ENCODE results near the gene TNFRSF1A. TPM values are rescaled to one million over a fixed set of nuclear protein-coding genes. Genes with fewer than 3 reads are reported as not detected.

Gene TNFRSF1A
- total RNA-seq, 2 donors from 2014 or later: 62.9 to 176 TPM

DNA sequence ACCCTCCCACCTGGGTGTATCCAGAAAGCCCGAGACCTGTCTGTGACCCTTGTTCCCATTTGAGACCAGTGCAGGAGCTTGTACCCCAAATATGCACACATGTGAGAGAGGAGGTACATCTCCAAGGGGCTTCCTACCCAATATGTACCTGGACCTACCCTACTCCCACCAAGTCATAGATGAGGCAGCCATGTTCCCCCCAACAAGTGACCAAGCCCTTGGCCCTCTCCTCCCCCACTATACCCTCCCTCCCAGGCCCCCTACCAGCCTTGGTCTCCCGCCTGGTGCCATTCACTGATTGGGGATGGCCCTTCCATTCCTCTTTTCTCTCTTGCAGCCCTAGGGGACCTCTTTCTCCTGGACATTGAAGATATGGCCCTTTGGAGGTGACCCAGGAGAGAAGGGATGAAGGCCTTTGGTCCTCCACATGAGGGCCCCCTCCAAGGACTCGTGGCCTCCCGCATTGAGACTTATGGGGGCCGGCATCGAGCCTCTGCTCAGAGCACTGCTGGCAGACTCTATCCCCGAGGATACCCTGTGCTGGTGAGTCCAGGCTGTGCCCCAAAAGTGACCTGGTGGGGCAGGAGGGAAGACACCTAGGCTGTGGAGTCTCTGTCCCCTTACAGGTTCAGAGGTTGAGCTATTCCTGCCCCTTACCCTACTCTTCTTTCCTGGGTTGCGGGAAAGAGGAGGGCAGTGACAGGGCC is 29.9 kb downstream of the TNFRSF1A start:
- TF ChIP-seq, protein P1, sequence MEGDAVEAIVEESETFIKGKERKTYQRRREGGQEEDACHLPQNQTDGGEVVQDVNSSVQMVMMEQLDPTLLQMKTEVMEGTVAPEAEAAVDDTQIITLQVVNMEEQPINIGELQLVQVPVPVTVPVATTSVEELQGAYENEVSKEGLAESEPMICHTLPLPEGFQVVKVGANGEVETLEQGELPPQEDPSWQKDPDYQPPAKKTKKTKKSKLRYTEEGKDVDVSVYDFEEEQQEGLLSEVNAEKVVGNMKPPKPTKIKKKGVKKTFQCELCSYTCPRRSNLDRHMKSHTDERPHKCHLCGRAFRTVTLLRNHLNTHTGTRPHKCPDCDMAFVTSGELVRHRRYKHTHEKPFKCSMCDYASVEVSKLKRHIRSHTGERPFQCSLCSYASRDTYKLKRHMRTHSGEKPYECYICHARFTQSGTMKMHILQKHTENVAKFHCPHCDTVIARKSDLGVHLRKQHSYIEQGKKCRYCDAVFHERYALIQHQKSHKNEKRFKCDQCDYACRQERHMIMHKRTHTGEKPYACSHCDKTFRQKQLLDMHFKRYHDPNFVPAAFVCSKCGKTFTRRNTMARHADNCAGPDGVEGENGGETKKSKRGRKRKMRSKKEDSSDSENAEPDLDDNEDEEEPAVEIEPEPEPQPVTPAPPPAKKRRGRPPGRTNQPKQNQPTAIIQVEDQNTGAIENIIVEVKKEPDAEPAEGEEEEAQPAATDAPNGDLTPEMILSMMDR (IDR thresholded peaks at IDR 0.05): no peak
- DNase-seq (ENCODE audit: low spot score): no peak
- H3K36me3 ChIP-seq: no peaks in the 10 kb centered on the region
- peaks cover 0 to 9% of the 10 kb centered on the region in 2 donors for H3K4me1 ChIP-seq
- no peak overlapping the region for H3K27ac ChIP-seq
- H3K4me3 ChIP-seq: no peak overlapping the region
- H3K9me3 ChIP-seq: no peaks in the 10 kb centered on the region
- H3K27me3 ChIP-seq: no peaks in the 10 kb centered on the region

DNA sequence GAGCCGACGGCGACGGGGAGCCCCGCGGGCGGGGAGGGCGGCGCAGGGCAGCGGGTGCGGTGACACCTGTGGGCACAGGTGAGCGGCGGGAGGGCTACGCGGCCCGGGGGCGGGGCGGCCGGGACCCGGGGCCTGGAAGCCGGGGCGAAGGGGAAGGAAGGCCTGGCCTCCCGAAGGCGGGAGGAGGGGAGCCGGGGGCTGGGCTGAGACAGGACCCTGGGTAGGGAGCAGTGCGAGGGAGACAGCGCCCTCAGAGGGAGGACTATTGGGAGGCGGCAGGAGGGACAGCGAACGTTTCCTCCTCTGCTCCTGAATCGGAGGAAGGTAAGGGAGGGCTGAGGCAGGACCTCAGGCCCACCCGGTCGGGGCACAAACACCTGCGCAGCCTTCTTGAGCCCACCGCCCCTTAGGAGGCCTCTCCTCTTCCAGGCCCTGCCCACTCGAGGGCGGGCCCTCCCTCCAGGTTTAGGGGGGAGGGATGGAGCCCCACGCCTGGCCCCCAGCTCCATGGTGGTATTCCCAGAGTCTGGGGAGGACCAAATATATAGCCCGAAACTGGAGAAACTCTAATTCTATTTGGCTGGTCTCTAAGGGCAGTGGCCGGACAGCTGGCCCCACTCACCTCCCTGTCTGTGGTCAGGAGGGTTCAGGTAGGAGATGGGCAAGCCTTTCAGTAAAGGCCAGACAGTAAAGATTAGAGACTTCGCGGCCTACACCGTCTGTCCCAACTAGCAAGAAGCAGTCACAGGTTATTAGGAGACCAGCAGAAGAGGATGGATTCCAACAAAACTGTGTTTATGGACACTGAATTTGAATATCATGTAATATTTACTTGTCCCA is 30.9 kb downstream of the TNFRSF1A start:
- no peaks in the 10 kb centered on the region for H3K9me3 ChIP-seq

DNA sequence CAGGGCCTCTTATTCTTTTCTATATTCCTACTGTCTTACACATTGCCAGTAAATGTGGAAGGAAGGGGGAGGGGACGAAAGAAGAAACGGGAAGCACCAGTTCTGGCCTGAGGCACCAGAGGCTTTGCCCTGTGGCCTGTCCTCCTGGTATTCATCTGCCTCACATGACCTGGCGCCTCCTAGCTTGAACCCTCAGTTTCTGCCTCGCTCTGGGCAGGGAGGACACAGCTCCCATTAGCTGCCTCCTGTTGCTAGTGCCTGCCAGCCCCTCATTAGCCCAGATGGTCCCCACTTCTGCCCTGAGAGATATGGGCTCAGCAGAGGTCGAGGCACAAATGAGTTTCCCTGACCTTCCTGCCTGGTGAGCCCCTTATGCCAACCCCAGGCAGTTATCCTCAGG is 34.3 kb downstream of the TNFRSF1A start:
- H3K27ac ChIP-seq: no peak overlapping the region

More for the DNA sequence above, 30.9 kb downstream of the TNFRSF1A start:
- DNase-seq (ENCODE audit: low spot score): no peak
- peak overlapping the region in 1 of 2 donors; percentile 49 for H3K4me3 ChIP-seq
- no peak overlapping the region for H3K27ac ChIP-seq
- TF ChIP-seq, protein P1 (IDR thresholded peaks at IDR 0.05): no peak
- no peaks in the 10 kb centered on the region for H3K27me3 ChIP-seq
- H3K36me3 ChIP-seq: no peaks in the 10 kb centered on the region
- peaks cover 0 to 9% of the 10 kb centered on the region in 2 donors for H3K4me1 ChIP-seq

DNA sequence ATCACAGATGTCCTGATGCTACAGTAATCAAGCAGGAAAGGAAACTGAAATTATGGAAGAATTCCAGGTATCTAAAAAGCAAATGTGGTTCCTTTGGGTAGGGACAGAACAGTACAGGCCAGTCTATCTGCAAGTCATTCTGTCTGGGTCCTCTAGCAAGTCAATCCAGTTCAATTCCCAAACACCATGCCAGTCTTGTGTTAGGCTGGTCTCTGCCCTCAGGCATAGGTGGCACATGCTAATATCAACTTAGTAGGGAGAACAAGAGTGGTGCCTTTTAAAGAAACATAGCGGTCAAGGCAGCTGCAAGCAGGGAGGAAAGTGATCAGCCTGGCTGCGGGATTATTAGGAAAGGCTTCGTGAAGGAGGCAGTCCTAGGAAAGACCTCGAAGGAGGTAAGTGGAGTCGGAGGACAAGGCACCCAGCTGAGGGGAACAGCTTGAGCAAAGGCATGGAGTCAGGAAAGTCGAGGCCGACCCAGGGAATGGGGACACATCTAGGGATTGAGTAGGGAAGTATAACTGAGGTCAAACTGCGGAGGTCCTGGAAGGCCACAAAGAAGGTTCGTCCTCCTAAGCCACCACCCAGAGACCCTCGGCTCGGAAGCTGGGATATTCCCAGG is 35.2 kb downstream of the TNFRSF1A start:
- no peak overlapping the region for H3K4me3 ChIP-seq
- no peak for DNase-seq (ENCODE audit: low spot score)
- TF ChIP-seq, protein P1 (IDR thresholded peaks at IDR 0.05): no peak
- no peaks in the 10 kb centered on the region for H3K36me3 ChIP-seq
- H3K27me3 ChIP-seq: no peaks in the 10 kb centered on the region
- H3K27ac ChIP-seq: no peak overlapping the region
- H3K9me3 ChIP-seq: no peaks in the 10 kb centered on the region
- peaks cover 0 to 9% of the 10 kb centered on the region in 2 donors for H3K4me1 ChIP-seq

More for the DNA sequence above, 34.3 kb downstream of the TNFRSF1A start:
- Histone ChIP-seq H3K36me3 (no peaks in the 10 kb centered on the region), H3K4me1 (peaks cover 0 to 9% of the 10 kb centered on the region in 2 donors), H3K4me3 (no peak overlapping the region), H3K9me3 (no peaks in the 10 kb centered on the region), H3K27me3 (no peaks in the 10 kb centered on the region)
- DNase-seq (ENCODE audit: low spot score): no peak
- TF ChIP-seq, protein P1 (IDR thresholded peaks at IDR 0.05): no peak

DNA sequence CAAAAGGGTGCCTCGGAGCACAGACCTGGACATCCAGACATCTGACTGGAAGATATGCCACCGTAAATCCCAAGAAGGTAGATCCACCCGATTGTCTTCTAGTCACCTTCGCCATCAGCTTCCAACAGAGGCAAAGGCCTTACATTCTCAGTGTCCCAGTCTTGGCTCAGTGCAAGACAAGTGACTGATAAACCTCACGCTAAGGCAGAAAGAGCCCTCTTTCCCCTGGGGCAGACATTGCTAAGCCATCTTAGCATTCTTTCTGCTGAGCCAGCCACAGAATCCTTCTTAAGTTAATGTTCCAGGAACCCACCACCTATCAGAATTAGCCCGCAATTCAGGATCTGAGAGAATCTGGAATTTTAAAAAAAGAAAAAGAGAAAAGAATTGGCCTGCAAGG is 35.7 kb downstream of the TNFRSF1A start:
- no peak overlapping the region for H3K27ac ChIP-seq
- no peaks in the 10 kb centered on the region for H3K9me3 ChIP-seq
- TF ChIP-seq, protein P1 (IDR thresholded peaks at IDR 0.05): no peak
- DNase-seq (ENCODE audit: low spot score): no peak
- H3K36me3 ChIP-seq: no peaks in the 10 kb centered on the region
- no peak overlapping the region for H3K4me3 ChIP-seq
- peaks cover 0 to 9% of the 10 kb centered on the region in 2 donors for H3K4me1 ChIP-seq
- no peaks in the 10 kb centered on the region for H3K27me3 ChIP-seq
